Measurements from ENCODE around the gene PPP4R3B. TPM values are rescaled to one million over a fixed set of nuclear protein-coding genes. Genes with fewer than 3 reads are reported as not detected.
A peak's percentile ranks its signal among the peaks of the same experiment; 100 is the strongest.

Gene PPP4R3B
- total and polyA plus RNA-seq, 2 of the 13 experiments (the other 11 are each of a cell fraction or from before 2014, with no cell fraction given), result 24.2 to 53.0 TPM

DNA sequence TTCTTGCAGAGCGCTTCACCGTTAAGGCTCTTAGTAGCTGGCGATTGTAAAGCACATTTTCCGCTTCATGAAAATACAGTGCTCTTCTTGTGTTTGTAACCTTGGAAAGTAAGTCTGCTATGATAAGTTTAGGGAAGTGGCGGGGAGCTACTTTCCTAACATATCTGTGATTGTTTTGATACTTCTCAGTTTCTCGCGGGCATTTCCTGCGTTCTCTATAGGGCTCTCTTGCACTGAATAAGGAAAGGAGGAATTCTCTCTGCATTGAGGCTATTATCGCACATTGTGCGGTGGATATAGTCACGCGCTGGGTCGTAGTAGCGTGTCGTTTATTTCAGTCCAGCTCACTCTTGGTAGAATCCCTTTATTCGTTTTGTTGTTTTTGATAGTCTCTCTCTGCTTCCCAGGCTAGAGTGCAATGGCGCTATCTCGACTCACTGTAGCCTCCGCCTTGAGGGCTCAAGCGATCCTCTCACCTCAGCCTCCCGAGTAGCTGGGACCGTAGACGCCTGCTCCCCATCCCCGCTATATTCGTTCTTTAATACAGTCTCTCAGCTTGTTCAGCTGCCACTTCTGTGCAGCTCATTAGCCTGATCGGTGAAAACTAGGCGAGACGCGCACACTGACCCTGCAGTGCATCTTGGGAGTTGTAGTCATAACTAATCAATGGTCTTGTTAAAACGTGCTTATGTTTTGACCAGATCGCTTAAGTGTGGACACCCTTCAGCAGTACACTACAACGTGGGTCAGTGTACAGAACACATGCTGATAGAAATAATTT lies 1.0 kb upstream of the PPP4R3B start (continued):
- TF ChIP-seq, protein P1, sequence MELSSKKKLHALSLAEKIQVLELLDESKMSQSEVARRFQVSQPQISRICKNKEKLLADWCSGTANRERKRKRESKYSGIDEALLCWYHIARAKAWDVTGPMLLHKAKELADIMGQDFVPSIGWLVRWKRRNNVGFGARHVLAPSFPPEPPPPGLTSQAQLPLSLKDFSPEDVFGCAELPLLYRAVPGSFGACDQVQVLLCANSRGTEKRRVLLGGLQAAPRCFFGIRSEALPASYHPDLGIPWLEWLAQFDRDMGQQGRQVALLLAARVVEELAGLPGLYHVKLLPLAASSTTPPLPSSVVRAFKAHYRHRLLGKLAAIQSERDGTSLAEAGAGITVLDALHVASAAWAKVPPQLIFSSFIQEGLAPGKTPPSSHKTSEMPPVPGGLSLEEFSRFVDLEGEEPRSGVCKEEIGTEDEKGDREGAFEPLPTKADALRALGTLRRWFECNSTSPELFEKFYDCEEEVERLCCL (CRISPR knock-in tag; IDR thresholded peaks at IDR 0.05; ENCODE audit: borderline replicate concordance), result no peak
- no peak for TF ChIP-seq RBM22 (optimal IDR thresholded peaks at IDR 0.05; ENCODE audit: low read length)
- TF ChIP-seq ZNF770 (CRISPR knock-in tag; IDR thresholded peaks at IDR 0.05), result peak; percentile 95
- TF ChIP-seq, protein P2, sequence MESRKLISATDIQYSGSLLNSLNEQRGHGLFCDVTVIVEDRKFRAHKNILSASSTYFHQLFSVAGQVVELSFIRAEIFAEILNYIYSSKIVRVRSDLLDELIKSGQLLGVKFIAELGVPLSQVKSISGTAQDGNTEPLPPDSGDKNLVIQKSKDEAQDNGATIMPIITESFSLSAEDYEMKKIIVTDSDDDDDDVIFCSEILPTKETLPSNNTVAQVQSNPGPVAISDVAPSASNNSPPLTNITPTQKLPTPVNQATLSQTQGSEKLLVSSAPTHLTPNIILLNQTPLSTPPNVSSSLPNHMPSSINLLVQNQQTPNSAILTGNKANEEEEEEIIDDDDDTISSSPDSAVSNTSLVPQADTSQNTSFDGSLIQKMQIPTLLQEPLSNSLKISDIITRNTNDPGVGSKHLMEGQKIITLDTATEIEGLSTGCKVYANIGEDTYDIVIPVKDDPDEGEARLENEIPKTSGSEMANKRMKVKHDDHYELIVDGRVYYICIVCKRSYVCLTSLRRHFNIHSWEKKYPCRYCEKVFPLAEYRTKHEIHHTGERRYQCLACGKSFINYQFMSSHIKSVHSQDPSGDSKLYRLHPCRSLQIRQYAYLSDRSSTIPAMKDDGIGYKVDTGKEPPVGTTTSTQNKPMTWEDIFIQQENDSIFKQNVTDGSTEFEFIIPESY (CRISPR knock-in tag; IDR thresholded peaks at IDR 0.05), result no peak
- TF ChIP-seq DR1 (CRISPR knock-in tag; IDR thresholded peaks at IDR 0.05), result no peak
- TF ChIP-seq GFI1 (CRISPR knock-in tag; IDR thresholded peaks at IDR 0.05; ENCODE audit: borderline replicate concordance), result 0 out of 2 replicates have a peak, but pooled peaks have one; percentile 11
- TF ChIP-seq ZNF652 (CRISPR knock-in tag; IDR thresholded peaks at IDR 0.05; ENCODE audit: borderline replicate concordance, low read depth), result no peak
- no peak; the same call in 1 of the 2 replicates for TF ChIP-seq NCOA1 (CRISPR knock-in tag; IDR thresholded peaks at IDR 0.05)
- no peak for TF ChIP-seq ELF3 (CRISPR knock-in tag; IDR thresholded peaks at IDR 0.05)
- TF ChIP-seq ZBTB42 (CRISPR knock-in tag; IDR thresholded peaks at IDR 0.05), result no peak
- TF ChIP-seq ISX (CRISPR knock-in tag; conservative IDR thresholded peaks at IDR 0.05), result no peak
- no peak for TF ChIP-seq HOXA7 (CRISPR knock-in tag; IDR thresholded peaks at IDR 0.05)
- no peak for TF ChIP-seq EED (CRISPR knock-in tag; IDR thresholded peaks at IDR 0.05)
- no peak for TF ChIP-seq NR2F1 (CRISPR knock-in tag; IDR thresholded peaks at IDR 0.05)
- TF ChIP-seq ASH2L (IDR thresholded peaks at IDR 0.05; ENCODE audit: insufficient read length, low read depth, low read length), result peak; percentile 5
- no peak for TF ChIP-seq CBFB (CRISPR knock-in tag; IDR thresholded peaks at IDR 0.05)
- TF ChIP-seq ZNF124 (CRISPR knock-in tag; IDR thresholded peaks at IDR 0.05), result no peak
- TF ChIP-seq SETDB1 (CRISPR knock-in tag; IDR thresholded peaks at IDR 0.05; ENCODE audit: borderline replicate concordance), result no peak
- TF ChIP-seq, protein P3, sequence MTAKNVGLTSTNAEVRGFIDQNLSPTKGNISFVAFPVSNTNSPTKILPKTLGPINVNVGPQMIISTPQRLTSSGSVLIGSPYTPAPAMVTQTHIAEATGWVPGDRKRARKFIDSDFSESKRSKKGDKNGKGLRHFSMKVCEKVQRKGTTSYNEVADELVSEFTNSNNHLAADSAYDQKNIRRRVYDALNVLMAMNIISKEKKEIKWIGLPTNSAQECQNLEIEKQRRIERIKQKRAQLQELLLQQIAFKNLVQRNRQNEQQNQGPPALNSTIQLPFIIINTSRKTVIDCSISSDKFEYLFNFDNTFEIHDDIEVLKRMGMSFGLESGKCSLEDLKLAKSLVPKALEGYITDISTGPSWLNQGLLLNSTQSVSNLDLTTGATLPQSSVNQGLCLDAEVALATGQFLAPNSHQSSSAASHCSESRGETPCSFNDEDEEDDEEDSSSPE (CRISPR knock-in tag; IDR thresholded peaks at IDR 0.05), result no peak
- TF ChIP-seq KAT2B (IDR thresholded peaks at IDR 0.05; ENCODE audit: borderline replicate concordance, low read depth, low read length), result no peak
- no peak for TF ChIP-seq SCMH1 (CRISPR knock-in tag; IDR thresholded peaks at IDR 0.05; ENCODE audit: borderline replicate concordance)
- TF ChIP-seq ZNF773 (CRISPR knock-in tag; IDR thresholded peaks at IDR 0.05; ENCODE audit: borderline replicate concordance), result no peak
- no peak for TF ChIP-seq CHD4 (IDR thresholded peaks at IDR 0.05; ENCODE audit: borderline replicate concordance, low read length)
- TF ChIP-seq HNRNPK (IDR thresholded peaks at IDR 0.05; ENCODE audit: low read depth, low read length, poor library complexity, severe bottlenecking), result no peak
